SK-N-SH treated with all-trans-retinoic acid at 6 μM for 48 hours (cell line): ENCODE data around the gene SNTB2.

Experiments
- CREB5 ChIP-seq: fragments of 250-450 bp; sonication (Bioruptor Pico); IDR thresholded peaks from 2 replicates; pipeline ENCODE4 v1.5.1; 2020; ENCODE audit warnings: low read depth, mild to moderate bottlenecking, moderate library complexity
- CSDC2 ChIP-seq: fragments of 250-450 bp; sonication (Bioruptor Pico); IDR thresholded peaks from 2 replicates; pipeline ENCODE4 v1.5.0; 2020; ENCODE audit warnings: mild to moderate bottlenecking, moderate library complexity
- CSRNP3 ChIP-seq: fragments of 250-450 bp; sonication (Bioruptor Pico); IDR thresholded peaks from 2 replicates; pipeline ENCODE4 v1.5.1; 2021; ENCODE audit warnings: mild to moderate bottlenecking, moderate library complexity
- OSR1 ChIP-seq: fragments of 250-450 bp; sonication (Bioruptor Pico); IDR thresholded peaks from 2 replicates; pipeline ENCODE4 v1.8.0; 2022; ENCODE audit warnings: moderate library complexity, mild to moderate bottlenecking, inconsistent platforms
- RARB ChIP-seq: fragments of 250-450 bp; sonication (Bioruptor Pico); IDR thresholded peaks from 2 replicates; pipeline ENCODE4 v1.8.0; 2021; ENCODE audit warnings: mild to moderate bottlenecking, moderate library complexity
- SNAI2 ChIP-seq: fragments of 250-450 bp; sonication (Bioruptor Pico); IDR thresholded peaks from 2 replicates; pipeline ENCODE4 v1.5.0; 2020; ENCODE audit warnings: mild to moderate bottlenecking, moderate library complexity
- TCF4 ChIP-seq: fragments of 250-450 bp; sonication (Bioruptor Pico); IDR thresholded peaks from 2 replicates; pipeline ENCODE4 v1.8.0; 2021; ENCODE audit warnings: mild to moderate bottlenecking, moderate library complexity, borderline replicate concordance
- TSHZ2 ChIP-seq: fragments of 250-450 bp; sonication (Bioruptor Pico); IDR thresholded peaks from 2 replicates; pipeline ENCODE4 v1.5.0; 2020; ENCODE audit warnings: mild to moderate bottlenecking, moderate library complexity
- ZC3H10 ChIP-seq: fragments of 250-450 bp; sonication (Bioruptor Pico); IDR thresholded peaks from 2 replicates; pipeline ENCODE4 v1.5.1; 2021; ENCODE audit warnings: mild to moderate bottlenecking, moderate library complexity
- ZFP3 ChIP-seq: fragments of 250-450 bp; sonication (Bioruptor Pico); IDR thresholded peaks from 2 replicates; pipeline ENCODE4 v1.5.0; 2020; ENCODE audit warnings: mild to moderate bottlenecking, moderate library complexity
- ZNF565 ChIP-seq: fragments of 450-650 bp; formaldehyde crosslinking; conservative IDR thresholded peaks from 2 replicates; pipeline ENCODE4 v1.5.0; 2020; ENCODE audit warnings: low read depth, mild to moderate bottlenecking, moderate library complexity
- ZNF8 ChIP-seq: fragments of 450-650 bp; formaldehyde crosslinking; IDR thresholded peaks from 2 replicates; pipeline ENCODE4 v1.5.0; 2020; ENCODE audit warnings: mild to moderate bottlenecking, moderate library complexity

GRCh38 chr16:69169051-69169450, 17.9 kb upstream of the SNTB2 start:
- TF ChIP-seq TSHZ2 (CRISPR knock-in tag) (no peak), CSRNP3 (CRISPR knock-in tag) (no peak), ZC3H10 (CRISPR knock-in tag) (no peak), TCF4 (no peak), OSR1 (no peak), CREB5 (no peak), ZFP3 (CRISPR knock-in tag) (no peak), ZNF565 (no peak), RARB (no peak), SNAI2 (no peak), CSDC2 (CRISPR knock-in tag) (no peak), ZNF8 (CRISPR knock-in tag) (no peak)
